Measurements from ENCODE around the gene MICAL2. TPM values are rescaled to one million over a fixed set of nuclear protein-coding genes. Genes with fewer than 3 reads are reported as not detected.
A peak's percentile ranks its signal among the peaks of the same experiment; 100 is the strongest.

Gene MICAL2
- total RNA-seq, 4 donors from 2014 or later = 24.7 to 53.7 (median 37.0) TPM

DNA sequence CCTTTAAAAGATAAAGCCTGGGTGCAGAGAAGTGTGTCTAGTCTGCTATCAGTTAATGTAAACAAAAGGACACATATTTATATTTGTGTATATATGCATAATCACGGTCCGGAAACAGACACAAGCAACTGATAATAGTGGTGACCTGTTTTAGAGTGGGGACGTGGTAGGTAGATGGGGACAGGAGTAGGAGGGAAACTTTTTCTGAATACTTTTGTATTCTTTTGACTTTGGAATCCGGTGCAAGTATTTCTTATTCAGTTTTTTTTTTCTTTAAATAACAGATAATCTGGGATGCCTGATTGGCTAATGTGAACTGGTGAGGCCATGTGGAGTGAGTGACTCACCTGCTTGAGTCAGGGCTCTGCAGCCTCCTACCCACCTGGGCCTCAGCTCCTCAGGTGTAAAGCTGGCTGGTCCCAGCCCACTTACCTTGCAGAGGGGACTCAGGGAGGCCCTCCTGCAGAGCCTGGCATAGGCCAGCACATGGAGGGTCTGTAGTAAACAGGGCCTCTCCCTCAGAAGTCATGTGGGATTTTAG is 15.3 kb downstream of the MICAL2 start:
- ATAC-seq = no peak
- Histone ChIP-seq H3K27ac (peak overlapping the region in 2 of 4 donors; percentile 23 to 47), H3K4me1 (peaks cover 0 to 5% of the 10 kb centered on the region in 2 donors), H3K4me3 (no peak overlapping the region), H3K9me3 (no peaks in the 10 kb centered on the region), H3K36me3 (no peaks in the 10 kb centered on the region), H3K27me3 (no peaks in the 10 kb centered on the region)
- TF ChIP-seq, protein P1, sequence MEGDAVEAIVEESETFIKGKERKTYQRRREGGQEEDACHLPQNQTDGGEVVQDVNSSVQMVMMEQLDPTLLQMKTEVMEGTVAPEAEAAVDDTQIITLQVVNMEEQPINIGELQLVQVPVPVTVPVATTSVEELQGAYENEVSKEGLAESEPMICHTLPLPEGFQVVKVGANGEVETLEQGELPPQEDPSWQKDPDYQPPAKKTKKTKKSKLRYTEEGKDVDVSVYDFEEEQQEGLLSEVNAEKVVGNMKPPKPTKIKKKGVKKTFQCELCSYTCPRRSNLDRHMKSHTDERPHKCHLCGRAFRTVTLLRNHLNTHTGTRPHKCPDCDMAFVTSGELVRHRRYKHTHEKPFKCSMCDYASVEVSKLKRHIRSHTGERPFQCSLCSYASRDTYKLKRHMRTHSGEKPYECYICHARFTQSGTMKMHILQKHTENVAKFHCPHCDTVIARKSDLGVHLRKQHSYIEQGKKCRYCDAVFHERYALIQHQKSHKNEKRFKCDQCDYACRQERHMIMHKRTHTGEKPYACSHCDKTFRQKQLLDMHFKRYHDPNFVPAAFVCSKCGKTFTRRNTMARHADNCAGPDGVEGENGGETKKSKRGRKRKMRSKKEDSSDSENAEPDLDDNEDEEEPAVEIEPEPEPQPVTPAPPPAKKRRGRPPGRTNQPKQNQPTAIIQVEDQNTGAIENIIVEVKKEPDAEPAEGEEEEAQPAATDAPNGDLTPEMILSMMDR (IDR thresholded peaks at IDR 0.05 in 4 of 5, conservative IDR thresholded peaks at IDR 0.05 in 1 of 5) = no peak
- TF ChIP-seq POLR2A (IDR thresholded peaks at IDR 0.05) = no peak
- DNase-seq = no peak
- in situ Hi-C loops (cut with MboI; ENCODE audit: low sequenced_read_pairs in 4 of 4) (no loop called here), intact Hi-C loops (cut with DNase I; ENCODE audit: low total_unique reads) (no loop called here)

GRCh38 chr11:12126344-12127019 is 16.1 kb downstream of the MICAL2 start:
- Histone ChIP-seq H3K27me3 (no peaks in the 10 kb centered on the region), H3K27ac (no peak overlapping the region), H3K4me3 (no peak overlapping the region), H3K36me3 (no peaks in the 10 kb centered on the region), H3K4me1 (no peaks in the 10 kb centered on the region), H3K9me3 (no peaks in the 10 kb centered on the region)
- intact Hi-C loops (cut with DNase I; ENCODE audit: low total_unique reads) = no loop called here
- in situ Hi-C loops (cut with MboI; ENCODE audit: low sequenced_read_pairs in 4 of 4) = no loop called here
- DNase-seq (no peak), ATAC-seq (no peak)
- TF ChIP-seq, protein P1 (IDR thresholded peaks at IDR 0.05 in 4 of 5, conservative IDR thresholded peaks at IDR 0.05 in 1 of 5) = no peak
- TF ChIP-seq POLR2A (IDR thresholded peaks at IDR 0.05) = no peak

GRCh38 chr11:12127206-12127898 is 17.0 kb downstream of the MICAL2 start:
- no peak overlapping the region for H3K27ac ChIP-seq
- no peaks in the 10 kb centered on the region for H3K9me3 ChIP-seq
- H3K36me3 ChIP-seq = no peaks in the 10 kb centered on the region
- no peak overlapping the region for H3K4me3 ChIP-seq
- intact Hi-C loops (cut with DNase I; ENCODE audit: low total_unique reads) = no loop called here
- no peak for TF ChIP-seq POLR2A (IDR thresholded peaks at IDR 0.05)
- TF ChIP-seq, protein P1 (IDR thresholded peaks at IDR 0.05 in 4 of 5, conservative IDR thresholded peaks at IDR 0.05 in 1 of 5) = no peak
- no peaks in the 10 kb centered on the region for H3K27me3 ChIP-seq
- ATAC-seq = no peak
- no peaks in the 10 kb centered on the region for H3K4me1 ChIP-seq
- DNase-seq = no peak
- in situ Hi-C loops (cut with MboI; ENCODE audit: low sequenced_read_pairs in 4 of 4) = no loop called here

DNA sequence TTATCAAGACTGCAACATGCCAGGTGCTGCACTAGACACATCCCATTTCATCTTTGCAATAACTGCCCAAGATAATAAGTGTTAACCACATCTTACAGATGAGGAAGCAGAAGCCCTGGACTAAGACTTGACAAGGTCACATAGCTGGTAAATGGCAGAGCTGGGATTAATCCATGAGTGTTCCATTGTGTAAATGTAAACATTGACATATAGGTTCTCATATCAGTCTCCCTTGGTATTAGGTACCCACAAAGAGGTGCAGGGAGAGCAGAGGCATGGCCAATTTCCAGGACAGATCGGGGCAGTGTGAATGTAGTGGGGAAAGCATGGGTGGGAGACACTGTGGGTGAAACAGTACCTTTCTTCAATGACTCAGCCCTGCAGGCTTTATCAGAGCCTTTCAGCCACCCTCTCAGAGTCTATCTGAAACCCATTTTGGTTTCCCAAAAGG is 17.9 kb downstream of the MICAL2 start:
- no peaks in the 10 kb centered on the region for H3K36me3 ChIP-seq
- ATAC-seq (no peak), DNase-seq (no peak)
- H3K4me1 ChIP-seq = no peaks in the 10 kb centered on the region
- H3K4me3 ChIP-seq = no peak overlapping the region
- in situ Hi-C loops (cut with MboI; ENCODE audit: low sequenced_read_pairs in 4 of 4) = no loop called here
- no peak for TF ChIP-seq POLR2A (IDR thresholded peaks at IDR 0.05)
- TF ChIP-seq, protein P1 (IDR thresholded peaks at IDR 0.05 in 4 of 5, conservative IDR thresholded peaks at IDR 0.05 in 1 of 5) = no peak
- H3K27ac ChIP-seq = no peak overlapping the region
- no peaks in the 10 kb centered on the region for H3K9me3 ChIP-seq
- H3K27me3 ChIP-seq = no peaks in the 10 kb centered on the region
- intact Hi-C loops (cut with DNase I; ENCODE audit: low total_unique reads) = no loop called here

Measured in gastrocnemius medialis (tissue), 4 donors.